ENCODE data around the gene KCNA5. TPM values are rescaled to one million over a fixed set of nuclear protein-coding genes. Genes with fewer than 3 reads are reported as not detected.
A peak's percentile ranks its signal among the peaks of the same experiment; 100 is the strongest.

KCNA5 gene
- total and polyA plus RNA-seq, 2 donors (not counting 1 experiment from before 2014, with no cell fraction given), result 0.20 to 0.72 TPM

- peak overlapping the region; percentile 22 for H3K27ac Mint-ChIP-seq
- Histone ChIP-seq H3K27ac (ENCODE audit: low read length in 2 of 2) (peak overlapping the region in 1 of 2 donors; percentile 32), H3K4me1 (ENCODE audit: control insufficient read depth in 2 of 2, insufficient read depth in 2 of 2, low read length in 2 of 2) (peaks cover 60 to 63% of the 10 kb centered on the region in 2 donors), H3K9ac (ENCODE audit: low read length) (peak overlapping the region; percentile 3), H3K4me2 (replicated peaks; ENCODE audit: low read depth, low read length, poor library complexity, severe bottlenecking) (peak overlapping the region; percentile 62), H3K27me3 (replicated peaks in 1 of 4; ENCODE audit: control extremely low read depth in 1 of 4, control insufficient read depth in 3 of 4, insufficient read depth in 4 of 4, low read length in 3 of 4) (peaks cover 0 to 8% (median 2%) of the 10 kb centered on the region in 4 experiments), H2AFZ (ENCODE audit: insufficient read depth, low read depth, low read length, poor library complexity, severe bottlenecking) (no peak overlapping the region), H3K9me3 (ENCODE audit: control extremely low read depth in 1 of 3, control insufficient read depth in 2 of 3, insufficient read depth in 1 of 3, low read length in 2 of 3) (peaks cover 0 to 24% (median 11%) of the 10 kb centered on the region in 3 donors), H3K79me2 (ENCODE audit: control insufficient read depth, insufficient read depth, low read length) (no peaks in the 10 kb centered on the region), H3K4me3 (ENCODE audit: control extremely low read depth in 1 of 5, extremely low read depth in 1 of 5, insufficient read depth in 1 of 5, low read depth in 2 of 5, low read length in 4 of 5) (peak overlapping the region in 1 of 5 experiments; percentile 35), H4K20me1 (ENCODE audit: control insufficient read depth, insufficient read depth, low read length, poor library complexity, severe bottlenecking) (no peaks in the 10 kb centered on the region), H3K36me3 (replicated peaks in 1 of 2; ENCODE audit: control extremely low read depth in 1 of 2, control insufficient read depth in 1 of 2, extremely low read depth in 1 of 2, insufficient read depth in 2 of 2, low read length in 1 of 2) (no peaks in the 10 kb centered on the region)
- peak overlapping the region; percentile 63 for H3K4me3 Mint-ChIP-seq
- DNase-seq, result peak; percentile 59
- intact Hi-C loops (cut with micrococcal nuclease), result loop anchor here (2.0 kb wide), 1 partner anchor 33 kb away; no protein-coding TSS in a partner anchor
- no peak for TF ChIP-seq CTCF (IDR thresholded peaks at IDR 0.05)
- no peak for TF ChIP-seq EZH2 (IDR thresholded peaks at IDR 0.05; ENCODE audit: borderline replicate concordance, insufficient read depth, low read depth, low read length, poor library complexity, severe bottlenecking)
- no peaks in the 10 kb centered on the region for H3K9me3 Mint-ChIP-seq (ENCODE audit: insufficient read depth)
- CTCF ChIA-PET, result interaction anchor here (0.7 kb wide), 1 partner anchor 7 kb away, joined by 3 read pairs; no protein-coding TSS in a partner anchor
- POLR2A ChIA-PET, result no interaction called here
- no CpG with 5 or more reads among the region's 1 CpG for WGBS (ENCODE audit: insufficient coverage)
- peak; percentile 7 for ATAC-seq (ENCODE audit: low read depth)
- peaks cover 2% of the 10 kb centered on the region for H3K27me3 Mint-ChIP-seq
- peaks cover 65% of the 10 kb centered on the region for H3K4me1 Mint-ChIP-seq
These were observed 8.2 kb downstream of the KCNA5 start for GRCh38 chr12:5051913-5052312.

GRCh38 chr12:5052348-5052747 lies 8.7 kb downstream of the KCNA5 start:
- ChIA-PET CTCF (interaction anchor here (0.7 kb wide), 1 partner anchor 8 kb away, joined by 3 read pairs; no protein-coding TSS in a partner anchor), POLR2A (no interaction called here)
- Histone ChIP-seq H2AFZ (ENCODE audit: insufficient read depth, low read depth, low read length, poor library complexity, severe bottlenecking) (no peak overlapping the region), H3K4me2 (replicated peaks; ENCODE audit: low read depth, low read length, poor library complexity, severe bottlenecking) (peak overlapping the region; percentile 62), H4K20me1 (ENCODE audit: control insufficient read depth, insufficient read depth, low read length, poor library complexity, severe bottlenecking) (no peaks in the 10 kb centered on the region), H3K36me3 (replicated peaks in 1 of 2; ENCODE audit: control extremely low read depth in 1 of 2, control insufficient read depth in 1 of 2, extremely low read depth in 1 of 2, insufficient read depth in 2 of 2, low read length in 1 of 2) (no peaks in the 10 kb centered on the region), H3K9ac (ENCODE audit: low read length) (peak overlapping the region; percentile 3), H3K4me1 (ENCODE audit: control insufficient read depth in 2 of 2, insufficient read depth in 2 of 2, low read length in 2 of 2) (peaks cover 60 to 63% of the 10 kb centered on the region in 2 donors), H3K79me2 (ENCODE audit: control insufficient read depth, insufficient read depth, low read length) (no peaks in the 10 kb centered on the region), H3K4me3 (ENCODE audit: control extremely low read depth in 1 of 5, extremely low read depth in 1 of 5, insufficient read depth in 1 of 5, low read depth in 2 of 5, low read length in 4 of 5) (peak overlapping the region in 1 of 5 experiments; percentile 35), H3K9me3 (ENCODE audit: control extremely low read depth in 1 of 3, control insufficient read depth in 2 of 3, insufficient read depth in 1 of 3, low read length in 2 of 3) (peaks cover 0 to 24% (median 11%) of the 10 kb centered on the region in 3 donors), H3K27ac (ENCODE audit: low read length in 2 of 2) (no peak overlapping the region), H3K27me3 (replicated peaks in 1 of 4; ENCODE audit: control extremely low read depth in 1 of 4, control insufficient read depth in 3 of 4, insufficient read depth in 4 of 4, low read length in 3 of 4) (peaks cover 0 to 7% (median 2%) of the 10 kb centered on the region in 4 experiments)
- H3K4me1 Mint-ChIP-seq, result peaks cover 65% of the 10 kb centered on the region
- H3K9me3 Mint-ChIP-seq (ENCODE audit: insufficient read depth), result no peaks in the 10 kb centered on the region
- no CpG with 5 or more reads among the region's 4 CpGs for WGBS (ENCODE audit: insufficient coverage)
- no peaks in the 10 kb centered on the region for H3K27me3 Mint-ChIP-seq
- ATAC-seq (ENCODE audit: low read depth) (no peak), DNase-seq (no peak)
- TF ChIP-seq CTCF (IDR thresholded peaks at IDR 0.05) (no peak), EZH2 (IDR thresholded peaks at IDR 0.05; ENCODE audit: borderline replicate concordance, insufficient read depth, low read depth, low read length, poor library complexity, severe bottlenecking) (no peak)
- intact Hi-C loops (cut with micrococcal nuclease), result no loop called here
- H3K4me3 Mint-ChIP-seq, result peak overlapping the region; percentile 63
- no peak overlapping the region for H3K27ac Mint-ChIP-seq

Measured in B cell (primary cell).